ENCODE measurements around the gene MUC2. TPM values are rescaled to one million over a fixed set of nuclear protein-coding genes. Genes with fewer than 3 reads are reported as not detected.
A peak's percentile ranks its signal among the peaks of the same experiment; 100 is the strongest.
"Not testable (repeated sequence)": the region's sequence is repeated elsewhere in the genome, so short reads cannot be mapped to it uniquely, and the experiment has no call there.

MUC2 gene
- total RNA-seq, 2 experiments from 2014 or later = not detected

DNA sequence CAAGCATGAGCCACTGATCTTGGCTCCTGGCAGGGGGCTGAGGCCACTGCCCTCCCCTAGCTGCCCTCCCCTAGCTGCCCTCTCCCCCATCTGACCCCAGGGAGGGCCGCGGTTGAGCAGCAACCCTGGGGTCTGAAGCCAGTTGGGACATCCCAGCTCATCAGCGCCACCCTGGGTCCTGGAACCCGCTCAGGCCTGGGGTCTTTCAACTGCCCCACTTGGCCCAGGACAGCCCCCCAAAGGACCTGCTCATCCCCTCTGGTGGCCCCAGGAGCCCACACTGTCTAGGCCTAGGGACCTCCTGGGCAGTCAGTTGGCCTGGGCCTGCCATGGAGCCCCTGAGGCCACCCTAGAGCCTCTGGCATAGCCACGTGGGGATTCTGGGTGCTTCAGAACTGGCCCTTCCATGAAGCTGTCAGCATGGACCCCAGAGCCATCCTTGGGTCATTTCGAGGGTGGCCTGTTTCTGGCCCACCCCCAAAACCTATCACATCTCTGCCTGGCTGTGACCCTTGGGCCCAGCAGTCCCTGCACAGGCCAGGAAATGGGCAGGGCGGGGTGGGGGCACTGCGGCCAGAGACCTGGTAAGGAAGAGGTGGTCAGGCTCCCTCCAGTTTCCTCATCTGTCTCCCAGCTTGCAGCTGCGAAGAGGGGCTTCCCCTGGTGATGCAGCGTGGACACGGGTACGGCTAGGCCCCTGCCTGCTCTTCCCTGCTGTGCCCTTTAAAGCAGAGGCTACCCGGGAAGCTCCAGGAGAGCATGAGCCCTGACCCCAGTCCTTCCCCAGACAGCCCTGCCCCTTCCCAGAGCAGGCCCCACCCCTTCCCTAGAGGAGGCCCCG, 37.9 kb downstream of the MUC2 start:
- intact Hi-C loops (cut with micrococcal nuclease) = no loop called here
- no peaks in the 10 kb centered on the region for H3K36me3 Mint-ChIP-seq (ENCODE audit: low read depth)
- ATAC-seq (peak; percentile 25), DNase-seq (no peak)
- ChIA-PET POLR2A (no interaction called here), CTCF (no interaction called here)
- TF ChIP-seq, protein P1, sequence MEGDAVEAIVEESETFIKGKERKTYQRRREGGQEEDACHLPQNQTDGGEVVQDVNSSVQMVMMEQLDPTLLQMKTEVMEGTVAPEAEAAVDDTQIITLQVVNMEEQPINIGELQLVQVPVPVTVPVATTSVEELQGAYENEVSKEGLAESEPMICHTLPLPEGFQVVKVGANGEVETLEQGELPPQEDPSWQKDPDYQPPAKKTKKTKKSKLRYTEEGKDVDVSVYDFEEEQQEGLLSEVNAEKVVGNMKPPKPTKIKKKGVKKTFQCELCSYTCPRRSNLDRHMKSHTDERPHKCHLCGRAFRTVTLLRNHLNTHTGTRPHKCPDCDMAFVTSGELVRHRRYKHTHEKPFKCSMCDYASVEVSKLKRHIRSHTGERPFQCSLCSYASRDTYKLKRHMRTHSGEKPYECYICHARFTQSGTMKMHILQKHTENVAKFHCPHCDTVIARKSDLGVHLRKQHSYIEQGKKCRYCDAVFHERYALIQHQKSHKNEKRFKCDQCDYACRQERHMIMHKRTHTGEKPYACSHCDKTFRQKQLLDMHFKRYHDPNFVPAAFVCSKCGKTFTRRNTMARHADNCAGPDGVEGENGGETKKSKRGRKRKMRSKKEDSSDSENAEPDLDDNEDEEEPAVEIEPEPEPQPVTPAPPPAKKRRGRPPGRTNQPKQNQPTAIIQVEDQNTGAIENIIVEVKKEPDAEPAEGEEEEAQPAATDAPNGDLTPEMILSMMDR (IDR thresholded peaks at IDR 0.05) = no peak
- H3K27me3 Mint-ChIP-seq = no peaks in the 10 kb centered on the region
- no peak overlapping the region for H3K4me3 Mint-ChIP-seq
- H3K4me1 Mint-ChIP-seq (ENCODE audit: low read depth) = no peaks in the 10 kb centered on the region
- H3K9me3 Mint-ChIP-seq = no peaks in the 10 kb centered on the region
- no peak overlapping the region for H3K27ac Mint-ChIP-seq

- H3K9me3 Mint-ChIP-seq = no peaks in the 10 kb centered on the region
- no peak overlapping the region for H3K4me3 Mint-ChIP-seq
- no peak overlapping the region for H3K27ac Mint-ChIP-seq
- no peaks in the 10 kb centered on the region for H3K4me1 Mint-ChIP-seq (ENCODE audit: low read depth)
- intact Hi-C loops (cut with micrococcal nuclease) = no loop called here
- H3K27me3 Mint-ChIP-seq = no peaks in the 10 kb centered on the region
- ATAC-seq = no peak
- POLR2A ChIA-PET = no interaction called here
- TF ChIP-seq, protein P1 (IDR thresholded peaks at IDR 0.05) = no peak
- CTCF ChIA-PET = interaction anchor here (0.7 kb wide), 1 partner anchor 17 kb away, joined by 3 read pairs; no protein-coding TSS in a partner anchor
- DNase-seq = no peak
- no peaks in the 10 kb centered on the region for H3K36me3 Mint-ChIP-seq (ENCODE audit: low read depth)
Observed at GRCh38 chr11:1113405-1114201, 38.9 kb downstream of the MUC2 start.

- DNase-seq; intact Hi-C loops (cut with micrococcal nuclease); H3K4me1 Mint-ChIP-seq (ENCODE audit: low read depth); H3K36me3 Mint-ChIP-seq (ENCODE audit: low read depth); H3K4me3 Mint-ChIP-seq; H3K27ac Mint-ChIP-seq; H3K9me3 Mint-ChIP-seq; POLR2A ChIA-PET; CTCF ChIA-PET; H3K27me3 Mint-ChIP-seq; ATAC-seq: not testable (repeated sequence)
Observed at GRCh38 chr11:1115292-1115691, 40.6 kb downstream of the MUC2 start.

GRCh38 chr11:1116104-1116503, 41.4 kb downstream of the MUC2 start:
- no peaks in the 10 kb centered on the region for H3K36me3 Mint-ChIP-seq (ENCODE audit: low read depth)
- TF ChIP-seq, protein P1 (IDR thresholded peaks at IDR 0.05) = no peak
- ATAC-seq (no peak), DNase-seq (no peak)
- H3K27ac Mint-ChIP-seq = no peak overlapping the region
- H3K9me3 Mint-ChIP-seq = no peaks in the 10 kb centered on the region
- intact Hi-C loops (cut with micrococcal nuclease) = no loop called here
- H3K27me3 Mint-ChIP-seq = no peaks in the 10 kb centered on the region
- ChIA-PET CTCF (no interaction called here), POLR2A (interaction anchor here (1.1 kb wide), 1 partner anchor 36 kb away, joined by 3 read pairs; no protein-coding TSS in a partner anchor)
- H3K4me1 Mint-ChIP-seq (ENCODE audit: low read depth) = no peaks in the 10 kb centered on the region
- H3K4me3 Mint-ChIP-seq = no peak overlapping the region

GRCh38 chr11:1116666-1117390, 42.2 kb downstream of the MUC2 start:
- CTCF ChIA-PET = no interaction called here
- no peak for ATAC-seq
- DNase-seq = no peak

More at GRCh38 chr11:1116666-1117390, 42.2 kb downstream of the MUC2 start:
- Mint-ChIP-seq H3K27ac (no peak overlapping the region), H3K4me3 (no peak overlapping the region), H3K9me3 (no peaks in the 10 kb centered on the region), H3K4me1 (ENCODE audit: low read depth) (no peaks in the 10 kb centered on the region), H3K27me3 (peaks cover 2% of the 10 kb centered on the region), H3K36me3 (ENCODE audit: low read depth) (no peaks in the 10 kb centered on the region)
- TF ChIP-seq, protein P1 (IDR thresholded peaks at IDR 0.05) = no peak
- intact Hi-C loops (cut with micrococcal nuclease) = no loop called here
- POLR2A ChIA-PET = interaction anchor here (1.1 kb wide), 1 partner anchor 35 kb away, joined by 3 read pairs; no protein-coding TSS in a partner anchor

All from activated CD8-positive, alpha-beta T cell treated with anti-CD3 and anti-CD28 coated beads for 36 hours (primary cell).